Measurements from ENCODE around the gene SCUBE3. TPM values are rescaled to one million over a fixed set of nuclear protein-coding genes. Genes with fewer than 3 reads are reported as not detected.
A peak's percentile ranks its signal among the peaks of the same experiment; 100 is the strongest.

The SCUBE3 gene
- total RNA-seq, 2 donors from 2014 or later = 0.05 TPM; not detected in 1

- Mint-ChIP-seq H3K4me1 (no peaks in the 10 kb centered on the region), H3K27ac (no peak overlapping the region), H3K36me3 (ENCODE audit: low read depth) (peaks cover 7% of the 10 kb centered on the region), H3K9me3 (no peaks in the 10 kb centered on the region), H3K27me3 (no peaks in the 10 kb centered on the region), H3K4me3 (no peak overlapping the region)
- no peak for ATAC-seq (replicated peaks)
Measured at GRCh38 chr6:35273822-35274559, 60.2 kb downstream of the SCUBE3 start.

DNA sequence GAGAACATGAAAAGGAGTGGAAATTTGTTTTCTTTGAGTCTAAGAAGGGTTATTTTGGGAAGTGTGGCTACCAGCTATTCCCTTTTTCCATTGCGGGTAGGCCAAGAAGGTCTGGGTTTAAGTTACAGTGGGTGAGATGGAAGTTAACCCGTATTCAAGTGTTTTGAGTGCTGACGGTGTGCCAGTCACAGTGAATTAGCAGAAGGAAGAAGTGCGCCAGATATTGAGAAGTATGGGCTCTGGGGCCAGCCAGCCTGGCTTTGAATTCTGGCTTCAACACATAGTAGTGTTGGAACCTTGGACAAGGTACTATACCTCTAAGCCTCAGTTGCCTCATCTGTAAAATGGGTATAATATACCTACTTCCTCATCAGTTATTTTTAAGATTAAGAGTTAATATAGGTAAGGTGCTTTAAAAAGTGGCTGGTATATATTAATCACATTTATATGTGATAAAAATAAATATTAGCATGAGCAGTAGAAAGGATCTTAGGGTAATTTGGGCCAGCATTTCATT, 62.0 kb downstream of the SCUBE3 start:
- Mint-ChIP-seq H3K4me3 (no peak overlapping the region), H3K27me3 (no peaks in the 10 kb centered on the region)

GRCh38 chr6:35278708-35279107, 65.0 kb downstream of the SCUBE3 start:
- no peaks in the 10 kb centered on the region for H3K27me3 Mint-ChIP-seq
- H3K4me3 Mint-ChIP-seq = no peak overlapping the region
- H3K9me3 Mint-ChIP-seq = no peaks in the 10 kb centered on the region
- no peak for ATAC-seq (replicated peaks)
- peaks cover 39% of the 10 kb centered on the region for H3K36me3 Mint-ChIP-seq (ENCODE audit: low read depth)
- no peaks in the 10 kb centered on the region for H3K4me1 Mint-ChIP-seq
- H3K27ac Mint-ChIP-seq = no peak overlapping the region

More for the DNA sequence above, 62.0 kb downstream of the SCUBE3 start:
- Mint-ChIP-seq H3K9me3 (no peaks in the 10 kb centered on the region), H3K4me1 (no peaks in the 10 kb centered on the region), H3K36me3 (ENCODE audit: low read depth) (peaks cover 10% of the 10 kb centered on the region), H3K27ac (no peak overlapping the region)
- ATAC-seq (replicated peaks) = no peak

DNA sequence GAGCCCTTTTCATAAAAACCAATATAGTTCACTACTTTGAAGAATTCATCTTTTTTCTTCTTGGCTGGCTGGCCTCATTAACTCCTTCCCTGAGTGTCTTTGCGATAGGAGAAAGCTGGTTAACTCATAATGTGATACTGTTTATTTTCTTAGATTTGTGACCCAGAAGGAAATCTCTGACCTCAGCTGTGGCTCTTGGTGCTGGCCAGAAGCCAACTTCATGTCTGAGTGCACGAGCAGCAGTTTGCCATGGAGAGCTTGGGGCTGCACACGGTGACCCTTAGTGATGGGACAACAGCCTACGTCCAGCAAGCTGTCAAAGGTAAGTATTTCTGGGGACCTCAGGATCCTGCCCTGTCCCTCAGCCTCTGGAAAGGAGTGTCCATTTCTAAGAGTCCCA, 67.1 kb downstream of the SCUBE3 start:
- Mint-ChIP-seq H3K27me3 (no peaks in the 10 kb centered on the region), H3K36me3 (ENCODE audit: low read depth) (peaks cover 58% of the 10 kb centered on the region), H3K4me3 (no peak overlapping the region), H3K27ac (no peak overlapping the region), H3K4me1 (no peaks in the 10 kb centered on the region), H3K9me3 (no peaks in the 10 kb centered on the region)
- no peak for ATAC-seq (replicated peaks)

DNA sequence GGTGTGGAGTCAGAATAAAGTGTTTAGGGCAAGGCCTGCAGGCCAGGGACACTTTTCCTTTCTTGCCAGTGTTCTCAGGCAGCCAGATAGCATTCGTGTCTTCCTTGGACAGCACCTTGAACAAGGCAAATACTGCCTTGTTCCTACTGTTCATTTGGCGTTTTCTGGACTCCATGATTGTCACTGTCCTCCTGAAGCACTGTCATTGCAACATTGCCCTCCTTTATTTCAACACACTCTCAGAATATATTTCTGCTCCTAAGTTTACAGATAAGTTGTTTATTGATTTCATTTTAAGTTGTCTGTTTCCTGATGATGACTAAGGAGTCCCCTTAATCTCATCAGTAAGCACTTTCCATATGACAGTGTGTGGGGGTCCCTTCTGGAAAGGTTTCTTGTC, 68.7 kb downstream of the SCUBE3 start:
- ATAC-seq (replicated peaks) = no peak
- H3K9me3 Mint-ChIP-seq = no peaks in the 10 kb centered on the region
- H3K4me1 Mint-ChIP-seq = peaks cover 4% of the 10 kb centered on the region
- H3K27me3 Mint-ChIP-seq = no peaks in the 10 kb centered on the region
- H3K4me3 Mint-ChIP-seq = no peak overlapping the region
- H3K27ac Mint-ChIP-seq = no peak overlapping the region
- H3K36me3 Mint-ChIP-seq (ENCODE audit: low read depth) = peaks cover 74% of the 10 kb centered on the region

DNA sequence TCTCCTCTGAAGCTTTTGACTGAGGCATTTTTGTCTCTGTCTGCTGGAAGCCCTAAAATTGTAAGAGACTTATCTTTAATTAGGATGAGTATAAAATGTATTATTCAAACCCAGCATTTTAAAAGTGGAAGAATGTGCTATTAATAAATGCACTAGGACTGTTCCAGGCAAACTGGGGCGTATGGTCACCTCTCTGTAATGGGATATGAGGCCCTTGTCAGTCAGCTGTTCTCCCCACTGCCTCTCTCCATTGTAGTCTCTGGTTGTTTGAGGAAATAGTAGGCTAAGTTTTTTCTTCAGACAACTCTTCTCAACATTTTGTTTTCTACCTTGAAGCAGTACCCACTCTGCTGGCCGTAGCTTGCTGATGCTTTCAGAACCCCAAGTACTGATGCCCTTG, 69.6 kb downstream of the SCUBE3 start:
- Mint-ChIP-seq H3K9me3 (no peaks in the 10 kb centered on the region), H3K27ac (no peak overlapping the region), H3K4me3 (no peak overlapping the region), H3K36me3 (ENCODE audit: low read depth) (peaks cover 83% of the 10 kb centered on the region), H3K4me1 (peaks cover 4% of the 10 kb centered on the region), H3K27me3 (no peaks in the 10 kb centered on the region)
- no peak for ATAC-seq (replicated peaks)

GRCh38 chr6:35287671-35288396, 74.1 kb downstream of the SCUBE3 start:
- Mint-ChIP-seq H3K4me3 (no peak overlapping the region), H3K27me3 (no peaks in the 10 kb centered on the region), H3K9me3 (no peaks in the 10 kb centered on the region), H3K4me1 (peaks cover 4% of the 10 kb centered on the region), H3K27ac (no peak overlapping the region), H3K36me3 (ENCODE audit: low read depth) (peaks cover 94% of the 10 kb centered on the region)
- no peak for ATAC-seq (replicated peaks)

- Mint-ChIP-seq H3K36me3 (ENCODE audit: low read depth) (peaks cover 88% of the 10 kb centered on the region), H3K9me3 (no peaks in the 10 kb centered on the region), H3K27me3 (no peaks in the 10 kb centered on the region), H3K4me3 (no peak overlapping the region), H3K27ac (peak overlapping the region; percentile 57), H3K4me1 (peaks cover 4% of the 10 kb centered on the region)
- no peak for ATAC-seq (replicated peaks)
Measured at GRCh38 chr6:35288834-35289233, 75.1 kb downstream of the SCUBE3 start.

DNA sequence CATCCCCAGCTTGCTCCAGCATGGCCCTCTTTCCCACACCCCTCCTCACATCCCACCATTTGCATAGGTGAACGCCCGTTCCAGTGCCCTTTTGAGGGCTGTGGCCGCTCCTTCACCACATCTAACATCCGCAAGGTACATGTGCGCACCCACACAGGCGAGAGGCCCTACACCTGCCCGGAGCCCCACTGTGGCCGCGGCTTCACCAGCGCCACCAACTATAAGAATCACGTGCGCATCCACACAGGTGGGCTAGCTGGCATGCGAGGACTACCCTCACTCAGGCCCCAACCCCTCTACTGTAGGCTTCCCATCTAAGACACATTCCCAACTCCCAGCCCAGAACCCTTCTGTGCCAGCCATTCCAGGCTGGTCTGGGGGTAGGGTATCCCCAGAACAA, 77.7 kb downstream of the SCUBE3 start:
- H3K27ac Mint-ChIP-seq = peak overlapping the region; percentile 46
- no peak overlapping the region for H3K4me3 Mint-ChIP-seq
- no peak for ATAC-seq (replicated peaks)

DNA sequence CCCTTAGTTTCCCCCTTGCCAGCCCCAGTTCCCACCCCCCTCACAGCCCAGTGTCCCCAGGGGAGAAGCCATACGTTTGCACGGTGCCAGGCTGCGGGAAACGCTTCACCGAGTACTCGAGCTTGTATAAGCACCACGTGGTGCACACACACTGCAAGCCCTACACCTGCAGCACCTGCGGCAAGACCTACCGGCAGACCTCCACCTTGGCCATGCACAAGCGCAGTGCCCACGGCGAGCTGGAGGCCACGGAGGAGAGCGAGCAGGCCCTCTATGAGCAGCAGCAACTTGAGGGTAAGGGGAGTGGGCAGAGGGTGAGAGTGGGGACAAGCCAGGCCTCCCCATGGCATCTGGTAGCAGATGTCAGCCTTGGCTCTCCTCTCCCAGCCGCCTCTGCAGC, 78.7 kb downstream of the SCUBE3 start:
- no peak for ATAC-seq (replicated peaks)
- H3K4me1 Mint-ChIP-seq = no peaks in the 10 kb centered on the region
- H3K9me3 Mint-ChIP-seq = no peaks in the 10 kb centered on the region
- peaks cover 72% of the 10 kb centered on the region for H3K36me3 Mint-ChIP-seq (ENCODE audit: low read depth)
- no peak overlapping the region for H3K4me3 Mint-ChIP-seq
- no peaks in the 10 kb centered on the region for H3K27me3 Mint-ChIP-seq
- no peak overlapping the region for H3K27ac Mint-ChIP-seq

More for the DNA sequence above, 77.7 kb downstream of the SCUBE3 start:
- H3K27me3 Mint-ChIP-seq = no peaks in the 10 kb centered on the region
- H3K4me1 Mint-ChIP-seq = peaks cover 4% of the 10 kb centered on the region
- no peaks in the 10 kb centered on the region for H3K9me3 Mint-ChIP-seq
- peaks cover 82% of the 10 kb centered on the region for H3K36me3 Mint-ChIP-seq (ENCODE audit: low read depth)

DNA sequence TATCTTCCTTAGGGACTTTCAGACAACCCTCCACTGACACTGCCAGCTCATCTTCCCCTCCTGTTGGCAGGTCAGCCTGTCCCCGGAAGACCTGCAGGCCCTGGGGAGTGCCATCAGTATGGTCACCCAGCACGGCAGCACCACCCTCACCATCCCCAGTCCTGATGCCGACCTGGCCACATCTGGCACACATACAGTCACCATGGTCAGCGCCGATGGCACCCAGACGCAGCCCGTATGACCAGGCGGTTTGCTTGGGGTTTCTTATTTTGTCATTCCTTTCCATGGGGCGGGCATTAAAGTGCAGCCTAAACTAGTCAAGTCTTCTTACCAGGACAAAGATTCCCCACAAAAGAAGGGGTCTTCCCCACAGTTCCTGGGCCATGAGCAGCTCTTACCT, 79.9 kb downstream of the SCUBE3 start:
- peaks cover 66% of the 10 kb centered on the region for H3K36me3 Mint-ChIP-seq (ENCODE audit: low read depth)
- H3K27ac Mint-ChIP-seq = no peak overlapping the region
- no peaks in the 10 kb centered on the region for H3K27me3 Mint-ChIP-seq
- H3K4me1 Mint-ChIP-seq = no peaks in the 10 kb centered on the region
- ATAC-seq (replicated peaks) = no peak
- no peaks in the 10 kb centered on the region for H3K9me3 Mint-ChIP-seq
- H3K4me3 Mint-ChIP-seq = no peak overlapping the region

DNA sequence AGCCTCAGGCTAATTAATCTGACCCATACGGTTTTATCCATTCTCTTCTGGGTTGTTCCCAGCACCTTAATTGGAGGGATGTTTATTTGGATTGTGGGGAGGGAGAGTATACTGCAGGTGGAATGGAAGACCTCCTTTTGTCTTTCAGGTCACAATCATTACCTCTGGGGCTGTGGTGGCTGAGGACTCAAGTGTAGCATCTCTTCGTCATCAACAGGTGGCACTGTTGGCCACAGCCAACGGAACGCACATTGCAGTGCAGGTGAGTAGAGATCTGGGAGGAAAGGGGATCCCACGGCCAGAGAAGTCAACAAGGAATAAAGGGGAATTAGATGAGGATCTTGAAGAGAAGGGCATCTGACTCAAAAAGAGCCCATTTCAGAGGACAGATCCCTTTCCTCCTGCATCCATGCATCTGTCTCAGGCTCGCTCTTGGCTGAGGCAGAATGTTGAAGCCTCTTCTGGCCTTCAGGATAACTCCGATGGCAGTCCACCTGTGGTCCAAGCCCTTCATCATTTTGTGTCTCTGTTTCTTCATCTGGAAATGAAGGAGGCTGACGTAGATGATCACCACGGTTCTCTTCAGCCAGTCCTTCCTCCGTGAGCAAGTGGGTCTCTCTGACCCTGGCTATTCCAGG, 80.7 kb downstream of the SCUBE3 start:
- Mint-ChIP-seq H3K27ac (no peak overlapping the region), H3K9me3 (no peaks in the 10 kb centered on the region), H3K27me3 (no peaks in the 10 kb centered on the region), H3K36me3 (ENCODE audit: low read depth) (peaks cover 66% of the 10 kb centered on the region), H3K4me1 (peaks cover 3% of the 10 kb centered on the region), H3K4me3 (no peak overlapping the region)
- ATAC-seq (replicated peaks) = peak; percentile 22

DNA sequence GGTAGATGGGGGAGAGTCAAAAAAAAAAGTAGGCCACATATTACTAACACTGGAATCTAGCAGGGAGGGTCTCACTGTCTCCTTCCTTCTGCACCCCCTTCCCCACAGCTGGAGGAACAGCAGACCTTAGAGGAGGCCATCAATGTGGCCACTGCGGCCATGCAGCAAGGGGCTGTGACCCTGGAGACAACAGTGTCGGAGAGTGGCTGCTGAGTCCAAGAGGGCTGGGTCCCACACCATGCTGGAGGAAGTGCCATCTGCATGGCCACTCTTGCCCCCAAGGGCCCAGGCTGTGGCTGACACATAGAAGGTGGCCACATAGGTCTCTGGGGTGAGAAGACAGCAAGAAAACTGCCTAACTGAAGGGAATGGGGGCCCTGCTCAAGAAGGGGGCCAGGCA, 81.3 kb downstream of the SCUBE3 start:
- no peak for ATAC-seq (replicated peaks)
- Mint-ChIP-seq H3K9me3 (no peaks in the 10 kb centered on the region), H3K4me1 (peaks cover 8% of the 10 kb centered on the region), H3K4me3 (no peak overlapping the region), H3K36me3 (ENCODE audit: low read depth) (peaks cover 68% of the 10 kb centered on the region), H3K27ac (no peak overlapping the region), H3K27me3 (no peaks in the 10 kb centered on the region)

DNA sequence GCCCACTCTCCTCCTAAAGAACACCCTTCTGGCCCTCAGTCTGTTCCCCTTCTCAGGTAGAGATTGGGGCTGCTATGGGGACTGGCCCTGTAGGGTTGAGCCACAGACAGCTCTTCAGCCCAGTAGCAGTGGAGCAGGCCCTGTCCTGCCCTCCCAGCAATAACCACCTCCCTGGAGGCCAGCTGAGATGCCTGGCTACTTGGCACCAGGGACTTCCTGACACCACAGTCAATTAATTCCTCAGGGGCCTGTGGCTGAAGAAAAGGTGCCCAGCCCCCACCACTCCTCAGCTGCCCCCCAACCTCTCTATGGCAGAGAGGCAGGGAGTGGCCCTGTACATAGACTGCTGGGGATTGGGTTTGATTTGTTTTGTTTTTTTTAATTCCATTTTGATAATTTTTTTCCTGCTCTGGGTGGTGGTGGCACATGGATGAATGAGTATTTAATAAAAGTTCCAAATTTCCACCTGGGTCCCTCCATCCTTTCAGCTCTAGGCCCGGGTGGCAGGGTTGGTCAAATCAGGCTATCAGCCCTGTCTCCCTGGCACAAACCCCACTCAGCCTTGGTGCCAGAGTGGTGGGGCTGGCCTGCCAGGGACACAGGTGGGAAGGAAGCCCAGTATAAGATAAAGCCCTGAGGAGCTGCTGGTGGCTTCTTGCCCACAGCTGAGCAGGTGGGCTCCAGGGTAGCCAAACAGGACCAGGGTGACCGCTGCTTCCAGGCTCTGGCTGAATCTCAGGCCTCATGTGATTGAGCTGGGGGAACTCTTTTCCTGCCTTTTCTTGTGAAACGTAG, 82.0 kb downstream of the SCUBE3 start:
- no peak for ATAC-seq (replicated peaks)
- no peak overlapping the region for H3K27ac Mint-ChIP-seq
- no peaks in the 10 kb centered on the region for H3K9me3 Mint-ChIP-seq
- H3K4me3 Mint-ChIP-seq = no peak overlapping the region
- peaks cover 15% of the 10 kb centered on the region for H3K4me1 Mint-ChIP-seq
- no peaks in the 10 kb centered on the region for H3K27me3 Mint-ChIP-seq
- peaks cover 68% of the 10 kb centered on the region for H3K36me3 Mint-ChIP-seq (ENCODE audit: low read depth)

Data from activated T-helper 17 cell treated with anti-CD3 and anti-CD28 coated beads, Interleukin-2, amount 50 U/mL, for 72 hours (primary cell).